GM06990 (cell line): ENCODE results near the gene TEF.

Experiments
- DNase-seq: peaks from one replicate; pipeline ENCODE4 v3.0.0-alpha.2; 2011; ENCODE audit not compliant: insufficient read length; ENCODE audit errors: extremely low read depth
- H3K27me3 ChIP-seq: replicated peaks from 2 replicates; pipeline ENCODE4 v1.6.0; 2011; ENCODE audit warnings: low read length; ENCODE audit not compliant: control insufficient read depth, insufficient read depth
- H3K36me3 ChIP-seq: 2 replicates; pipeline ENCODE4 v1.5.1; 2011; ENCODE audit warnings: low read length; ENCODE audit not compliant: control insufficient read depth, insufficient read depth
- H3K4me3 ChIP-seq: replicated peaks from 2 replicates; pipeline ENCODE4 v1.5.1; 2011; ENCODE audit warnings: low read depth, mild to moderate bottlenecking, control low read depth, low read length
- CTCF ChIP-seq: IDR thresholded peaks from 2 replicates; pipeline ENCODE4 v1.5.1; 2011; ENCODE audit warnings: low read length, control low read depth, mild to moderate bottlenecking, inconsistent platforms; ENCODE audit not compliant: insufficient read depth, poor library complexity, severe bottlenecking

The TEF gene

GRCh38 chr22:41343717-41344116, 38.0 kb upstream of the TEF start:
- no peak for DNase-seq
- no peak for TF ChIP-seq CTCF

GRCh38 chr22:41344189-41344788, 37.5 kb upstream of the TEF start:
- no peak for DNase-seq
- TF ChIP-seq CTCF: no peak
- Histone ChIP-seq H3K4me3 (no peak overlapping the region), H3K27me3 (no peaks in the 10 kb centered on the region), H3K36me3 (peaks cover 49% of the 10 kb centered on the region)

More at GRCh38 chr22:41343717-41344116, 38.0 kb upstream of the TEF start:
- H3K27me3 ChIP-seq: no peaks in the 10 kb centered on the region
- peaks cover 43% of the 10 kb centered on the region for H3K36me3 ChIP-seq
- no peak overlapping the region for H3K4me3 ChIP-seq

- Histone ChIP-seq H3K27me3 (no peaks in the 10 kb centered on the region), H3K4me3 (no peak overlapping the region), H3K36me3 (peaks cover 51% of the 10 kb centered on the region)
- no peak for DNase-seq
- TF ChIP-seq CTCF: no peak
Observed at GRCh38 chr22:41345807-41346335, 35.9 kb upstream of the TEF start.

GRCh38 chr22:41347066-41347859, 34.5 kb upstream of the TEF start:
- no peak overlapping the region for H3K4me3 ChIP-seq
- DNase-seq: no peak
- peaks cover 56% of the 10 kb centered on the region for H3K36me3 ChIP-seq
- no peak for TF ChIP-seq CTCF
- H3K27me3 ChIP-seq: no peaks in the 10 kb centered on the region

DNA sequence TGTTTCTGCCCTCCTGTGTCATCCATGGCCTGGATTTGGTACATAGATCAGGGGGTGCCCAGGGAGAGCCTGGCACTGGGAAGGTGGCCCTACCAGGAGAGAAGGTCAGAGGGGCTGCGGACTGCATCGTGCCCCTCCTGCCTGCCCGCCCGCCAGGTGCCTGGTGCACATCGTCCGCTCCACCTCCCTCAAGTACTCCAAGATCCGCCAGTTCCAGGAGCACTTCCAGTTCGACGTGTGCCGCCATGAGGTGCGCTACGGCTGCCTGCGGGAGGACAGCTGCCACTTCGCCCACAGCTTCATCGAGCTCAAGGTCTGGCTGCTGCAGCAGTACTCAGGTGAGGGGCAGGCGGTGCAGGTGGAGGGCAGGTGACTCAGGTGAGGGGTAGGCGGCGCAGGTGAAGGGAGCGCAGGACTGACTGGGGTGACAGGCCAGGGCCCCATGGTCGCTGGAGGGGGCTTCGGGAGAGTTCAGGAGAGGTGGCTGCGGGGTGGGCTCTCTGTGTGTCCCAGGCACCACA, 32.7 kb upstream of the TEF start:
- no peak for DNase-seq
- peaks cover 50% of the 10 kb centered on the region for H3K36me3 ChIP-seq
- H3K27me3 ChIP-seq: no peaks in the 10 kb centered on the region
- H3K4me3 ChIP-seq: no peak overlapping the region
- no peak for TF ChIP-seq CTCF
